CD8-positive, alpha-beta memory T cell (primary cell): ENCODE measurements around the gene FNBP1L. TPM values are rescaled to one million over a fixed set of nuclear protein-coding genes. Genes with fewer than 3 reads are reported as not detected.

ENCODE experiments used
- CTCF ChIA-PET: fragments of 350-600 bp; sonication (Branson Sonifier 250); formaldehyde crosslinking; loops from one replicate; lab custom pipeline; 2021; ENCODE audit warnings: antibody characterized with exemption; lab: Charles Lee
- POLR2A ChIA-PET: fragments of 350-600 bp; sonication (Branson Sonifier 250); formaldehyde crosslinking; loops from one replicate; lab custom pipeline; 2021; ENCODE audit warnings: antibody characterized with exemption; lab: Charles Lee
- DNase-seq, 5 donors: peaks; one replicate each; pipeline versions ENCODE4 v3.0.0 to v3.0.0-alpha.2; 2020 to 2022; ENCODE audit warnings: mixed read lengths in 1 of 5
- H3K27ac ChIP-seq: one replicate; pipeline ENCODE4 v1.7.0; 2013; ENCODE audit warnings: low read depth, mild to moderate bottlenecking, low read length, moderate library complexity
- H3K27me3 ChIP-seq: 2 replicates; pipeline ENCODE4 v1.7.0; 2013; ENCODE audit warnings: low read length, mild to moderate bottlenecking; ENCODE audit not compliant: insufficient read depth, poor library complexity, severe bottlenecking
- H3K36me3 ChIP-seq: 2 replicates; pipeline ENCODE4 v1.7.0; 2013; ENCODE audit warnings: mild to moderate bottlenecking, low read length, moderate library complexity; ENCODE audit not compliant: insufficient read depth
- H3K4me1 ChIP-seq: 2 replicates; pipeline ENCODE4 v1.7.0; 2013; ENCODE audit warnings: mild to moderate bottlenecking, low read length, moderate library complexity; ENCODE audit not compliant: insufficient read depth
- H3K4me3 ChIP-seq: 2 replicates; pipeline ENCODE4 v1.7.0; 2013; ENCODE audit warnings: mild to moderate bottlenecking, low read length
- H3K9me3 ChIP-seq: 2 replicates; pipeline ENCODE4 v1.7.0; 2013; ENCODE audit warnings: mild to moderate bottlenecking, low read length
- H3K27ac Mint-ChIP-seq, 8 donors: one replicate each; pipeline ENCODE4 v1.8.0; 2020 to 2021; ENCODE audit warnings: mixed read lengths in 8 of 8, mild to moderate bottlenecking in 6 of 8, inconsistent platforms in 3 of 8, moderate library complexity in 3 of 8
- H3K27me3 Mint-ChIP-seq, 2 donors: one replicate each; pipeline ENCODE4 v1.8.0; 2020 to 2021; ENCODE audit warnings: mixed read lengths in 2 of 2, mild to moderate bottlenecking in 1 of 2, moderate library complexity in 1 of 2
- H3K36me3 Mint-ChIP-seq, 3 donors: one replicate each; pipeline ENCODE4 v1.8.0; 2020 to 2021; ENCODE audit warnings: mixed read lengths in 3 of 3, inconsistent platforms in 1 of 3, mild to moderate bottlenecking in 1 of 3
- H3K4me1 Mint-ChIP-seq, 3 donors: one replicate each; pipeline ENCODE4 v1.8.0; 2020 to 2021; ENCODE audit warnings: mixed read lengths in 3 of 3, inconsistent platforms in 1 of 3, mild to moderate bottlenecking in 1 of 3
- H3K4me3 Mint-ChIP-seq, 7 donors: one replicate each; pipeline ENCODE4 v1.8.0; 2020 to 2021; ENCODE audit warnings: mixed read lengths in 7 of 7, mild to moderate bottlenecking in 6 of 7, moderate library complexity in 4 of 7, inconsistent platforms in 2 of 7
- H3K9me3 Mint-ChIP-seq, 5 donors: one replicate each; pipeline ENCODE4 v1.8.0; 2020 to 2022; ENCODE audit warnings: mixed read lengths in 5 of 5, mild to moderate bottlenecking in 3 of 5, moderate library complexity in 2 of 5, inconsistent platforms in 1 of 5
- polyA plus RNA-seq: library from polyadenylated mRNA; unstranded; fragments of 300-500 nt; fragmentation: Illumina TruSeq; gene quantifications from one replicate; pipeline ENCODE4 v1.2.3, GENCODE V29; 2021
- total RNA-seq, 2 experiments: library from RNA; stranded (reverse); gene quantifications; one replicate each; pipeline ENCODE4 v1.2.3, GENCODE V29; 2021

Gene FNBP1L
- total and polyA plus RNA-seq, 3 experiments from 2014 or later: 0.17 to 1.1 (median 0.91) TPM

GRCh38 chr1:93599479-93599878 lies 151.6 kb downstream of the FNBP1L start:
- Mint-ChIP-seq H3K27ac (no peak overlapping the region), H3K9me3 (no peaks in the 10 kb centered on the region), H3K4me3 (no peak overlapping the region), H3K36me3 (peaks cover 0 to 3% (median 0%) of the 10 kb centered on the region in 3 donors), H3K4me1 (no peaks in the 10 kb centered on the region), H3K27me3 (peaks cover 0 to 11% of the 10 kb centered on the region in 2 donors)
- no peak for DNase-seq
- CTCF ChIA-PET: no interaction called here
- Histone ChIP-seq H3K4me3 (no peak overlapping the region), H3K4me1 (no peaks in the 10 kb centered on the region), H3K27ac (no peak overlapping the region), H3K27me3 (peaks cover 4% of the 10 kb centered on the region), H3K9me3 (no peaks in the 10 kb centered on the region), H3K36me3 (no peaks in the 10 kb centered on the region)
- POLR2A ChIA-PET: no interaction called here

DNA sequence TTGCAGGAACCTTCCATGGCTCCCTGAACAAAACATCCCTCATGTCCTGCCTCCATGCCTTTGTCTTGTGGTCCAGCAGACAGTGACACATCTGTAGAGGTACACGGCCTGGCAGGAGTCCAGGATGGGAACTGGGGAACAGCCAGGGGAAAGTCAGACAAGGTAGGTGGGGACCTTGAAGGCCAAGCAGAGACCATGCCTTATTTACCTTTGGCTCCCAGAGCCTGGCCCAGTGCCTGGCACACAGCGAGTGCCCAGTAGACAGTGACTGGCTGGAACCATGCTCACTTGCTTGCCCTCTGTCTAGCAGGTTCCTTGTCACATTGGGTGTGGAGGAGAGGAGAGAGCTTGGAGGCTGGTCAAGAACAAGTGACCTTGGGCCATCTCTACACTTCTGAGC lies 152.7 kb downstream of the FNBP1L start:
- CTCF ChIA-PET: no interaction called here
- Histone ChIP-seq H3K4me1 (no peaks in the 10 kb centered on the region), H3K27me3 (peaks cover 5% of the 10 kb centered on the region), H3K4me3 (no peak overlapping the region), H3K27ac (no peak overlapping the region), H3K9me3 (no peaks in the 10 kb centered on the region), H3K36me3 (no peaks in the 10 kb centered on the region)
- Mint-ChIP-seq H3K9me3 (no peaks in the 10 kb centered on the region), H3K27ac (no peak overlapping the region), H3K4me3 (no peak overlapping the region), H3K4me1 (no peaks in the 10 kb centered on the region), H3K36me3 (peaks cover 0 to 3% (median 0%) of the 10 kb centered on the region in 3 donors), H3K27me3 (peaks cover 0 to 19% of the 10 kb centered on the region in 2 donors)
- POLR2A ChIA-PET: no interaction called here
- no peak for DNase-seq

DNA sequence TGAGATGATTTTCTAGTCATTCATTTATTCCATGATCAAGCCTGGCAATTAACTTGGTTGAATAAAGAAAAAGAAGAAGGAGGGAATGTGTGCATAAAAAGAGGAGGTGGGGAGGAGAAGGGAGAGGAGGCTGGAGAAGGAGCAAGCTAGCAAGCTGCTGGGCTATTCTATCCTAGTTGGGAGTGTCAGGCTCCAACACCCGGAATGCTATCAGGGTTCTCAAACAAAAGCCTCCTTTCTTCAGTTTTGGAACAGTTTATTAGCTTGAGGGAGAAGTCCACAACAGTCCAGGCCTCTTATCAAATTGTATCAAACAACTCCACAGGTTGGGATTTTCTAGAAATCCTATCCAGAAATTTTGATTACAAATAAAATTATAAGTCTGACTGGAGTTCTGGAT lies 153.8 kb downstream of the FNBP1L start:
- Mint-ChIP-seq H3K27ac (no peak overlapping the region), H3K4me3 (no peak overlapping the region), H3K27me3 (peaks cover 0 to 26% of the 10 kb centered on the region in 2 donors), H3K4me1 (no peaks in the 10 kb centered on the region), H3K36me3 (peaks cover 0 to 3% (median 0%) of the 10 kb centered on the region in 3 donors), H3K9me3 (no peaks in the 10 kb centered on the region)
- Histone ChIP-seq H3K9me3 (no peaks in the 10 kb centered on the region), H3K4me1 (no peaks in the 10 kb centered on the region), H3K27ac (no peak overlapping the region), H3K4me3 (no peak overlapping the region), H3K36me3 (no peaks in the 10 kb centered on the region), H3K27me3 (peaks cover 13% of the 10 kb centered on the region)
- DNase-seq: no peak
- ChIA-PET POLR2A (no interaction called here), CTCF (interaction anchor here (1.1 kb wide), 1 partner anchor 9 kb away, joined by 3 read pairs; no protein-coding TSS in a partner anchor)

GRCh38 chr1:93602101-93602500 lies 154.2 kb downstream of the FNBP1L start:
- Histone ChIP-seq H3K4me3 (no peak overlapping the region), H3K36me3 (no peaks in the 10 kb centered on the region), H3K27me3 (peaks cover 13% of the 10 kb centered on the region), H3K4me1 (no peaks in the 10 kb centered on the region), H3K9me3 (no peaks in the 10 kb centered on the region), H3K27ac (no peak overlapping the region)
- no peak for DNase-seq
- Mint-ChIP-seq H3K27ac (no peak overlapping the region), H3K9me3 (no peaks in the 10 kb centered on the region), H3K4me1 (no peaks in the 10 kb centered on the region), H3K27me3 (peaks cover 0 to 26% of the 10 kb centered on the region in 2 donors), H3K36me3 (peaks cover 0 to 3% (median 0%) of the 10 kb centered on the region in 3 donors), H3K4me3 (no peak overlapping the region)
- POLR2A ChIA-PET: no interaction called here
- CTCF ChIA-PET: interaction anchor here (1.1 kb wide), 1 partner anchor 9 kb away, joined by 3 read pairs; no protein-coding TSS in a partner anchor

- Mint-ChIP-seq H3K4me3 (no peak overlapping the region), H3K36me3 (peaks cover 0 to 3% (median 0%) of the 10 kb centered on the region in 3 donors), H3K27me3 (peaks cover 0 to 26% of the 10 kb centered on the region in 2 donors), H3K27ac (no peak overlapping the region), H3K9me3 (no peaks in the 10 kb centered on the region), H3K4me1 (no peaks in the 10 kb centered on the region)
- Histone ChIP-seq H3K4me1 (no peaks in the 10 kb centered on the region), H3K36me3 (no peaks in the 10 kb centered on the region), H3K27ac (no peak overlapping the region), H3K27me3 (peaks cover 13% of the 10 kb centered on the region), H3K9me3 (no peaks in the 10 kb centered on the region), H3K4me3 (no peak overlapping the region)
- CTCF ChIA-PET: interaction anchor here (0.8 kb wide), 1 partner anchor 15 kb away, joined by 5 read pairs; no protein-coding TSS in a partner anchor
- POLR2A ChIA-PET: no interaction called here
- no peak for DNase-seq
Observed at GRCh38 chr1:93603106-93603505, 155.2 kb downstream of the FNBP1L start.

GRCh38 chr1:93603601-93604000 lies 155.7 kb downstream of the FNBP1L start:
- Mint-ChIP-seq H3K4me1 (no peaks in the 10 kb centered on the region), H3K9me3 (no peaks in the 10 kb centered on the region), H3K27ac (no peak overlapping the region), H3K4me3 (no peak overlapping the region), H3K36me3 (peaks cover 0 to 3% (median 0%) of the 10 kb centered on the region in 3 donors), H3K27me3 (peaks cover 0 to 26% of the 10 kb centered on the region in 2 donors)
- Histone ChIP-seq H3K9me3 (no peaks in the 10 kb centered on the region), H3K27ac (no peak overlapping the region), H3K27me3 (peaks cover 13% of the 10 kb centered on the region), H3K4me3 (no peak overlapping the region), H3K4me1 (no peaks in the 10 kb centered on the region), H3K36me3 (no peaks in the 10 kb centered on the region)
- CTCF ChIA-PET: interaction anchor here (0.8 kb wide), 1 partner anchor 15 kb away, joined by 5 read pairs; no protein-coding TSS in a partner anchor
- POLR2A ChIA-PET: no interaction called here
- DNase-seq: no peak

Other genes with a start within 250 kb of the FNBP1L start
- 100 to 1,000 TPM; 108 to 114 TPM for gene DR1, start 102.2 kb upstream of the FNBP1L start, total RNA-seq
- 75.3 TPM for gene DR1, start 102.2 kb upstream of the FNBP1L start, polyA plus RNA-seq
- under 1 TPM; 0.62 to 0.77 TPM for gene BCAR3, start 233.7 kb downstream of the FNBP1L start, total RNA-seq
- 0.32 TPM for gene BCAR3, start 233.7 kb downstream of the FNBP1L start, polyA plus RNA-seq